Activated T-helper 1 cell treated with anti-CD3 and anti-CD28 coated beads, Interleukin-12 subunit alpha, Interleukin-12 subunit beta, Interleukin-2, Interleukin-4 antibody, amounts not matched to agents 30 ng/mL and 10 ng/mL and 1 ng/mL, durations not matched to agents 14 hours and 24 hours and 36 hours (primary cell): ENCODE results near the gene ITPA. TPM values are rescaled to one million over a fixed set of nuclear protein-coding genes. Genes with fewer than 3 reads are reported as not detected.

ENCODE experiments used
- DNase-seq: peaks from one replicate; pipeline ENCODE4 v3.0.0; 2021; ENCODE audit warnings: low spot score
- H3K27ac Mint-ChIP-seq: one replicate; pipeline ENCODE4 v1.8.0; 2021; ENCODE audit warnings: mild to moderate bottlenecking, mixed read lengths
- H3K27me3 Mint-ChIP-seq: one replicate; pipeline ENCODE4 v1.8.0; 2022; ENCODE audit warnings: mild to moderate bottlenecking, moderate library complexity, mixed read lengths; ENCODE audit not compliant: insufficient read depth
- H3K36me3 Mint-ChIP-seq: one replicate; pipeline ENCODE4 v1.8.0; 2021; ENCODE audit warnings: low read depth, mixed read lengths
- H3K4me1 Mint-ChIP-seq: one replicate; pipeline ENCODE4 v1.8.0; 2021; ENCODE audit warnings: low read depth, mixed read lengths
- H3K4me3 Mint-ChIP-seq: one replicate; pipeline ENCODE4 v1.8.0; 2021; ENCODE audit warnings: mild to moderate bottlenecking, moderate library complexity, mixed read lengths
- H3K9me3 Mint-ChIP-seq: one replicate; pipeline ENCODE4 v1.8.0; 2021; ENCODE audit warnings: mixed read lengths
- intact Hi-C: fragments of 100-400 bp; cut with micrococcal nuclease; formaldehyde crosslinking; loops from one replicate; pipeline ENCODE4 v1.15.1; 2024
- total RNA-seq: library from RNA; stranded (reverse); gene quantifications from 2 replicates; pipeline ENCODE4 v1.2.3, GENCODE V29; 2022

The ITPA gene
- total RNA-seq, 1 donor from 2014 or later: 96.0 TPM

GRCh38 chr20:3262566-3262965, 53.3 kb downstream of the ITPA start:
- no peak overlapping the region for H3K27ac Mint-ChIP-seq
- DNase-seq: no peak
- H3K36me3 Mint-ChIP-seq: no peaks in the 10 kb centered on the region
- no peak overlapping the region for H3K4me3 Mint-ChIP-seq
- intact Hi-C loops: no loop called here
- no peaks in the 10 kb centered on the region for H3K9me3 Mint-ChIP-seq
- no peaks in the 10 kb centered on the region for H3K27me3 Mint-ChIP-seq
- H3K4me1 Mint-ChIP-seq: no peaks in the 10 kb centered on the region

DNA sequence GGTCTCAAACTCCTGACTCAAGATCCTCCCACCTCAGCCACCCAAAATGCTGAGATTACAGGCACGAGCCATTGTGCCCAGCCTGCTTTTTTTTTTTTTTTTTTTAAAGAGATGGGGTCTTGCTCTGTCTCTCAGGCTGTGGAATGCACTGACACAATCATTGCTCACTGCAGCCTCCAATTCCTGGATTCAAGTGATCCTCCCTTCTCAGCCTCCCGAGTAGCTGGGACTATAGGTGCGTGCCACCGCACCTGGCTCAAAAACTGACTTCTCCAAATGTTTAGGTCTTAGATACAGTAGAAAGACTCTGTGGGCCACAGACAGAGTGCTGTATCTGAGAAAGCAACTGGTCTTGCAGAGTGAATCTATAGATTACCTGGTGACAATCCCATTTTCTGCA, 60.8 kb downstream of the ITPA start:
- Mint-ChIP-seq H3K9me3 (no peaks in the 10 kb centered on the region), H3K27ac (no peak overlapping the region), H3K36me3 (no peaks in the 10 kb centered on the region), H3K4me3 (no peak overlapping the region), H3K4me1 (no peaks in the 10 kb centered on the region), H3K27me3 (no peaks in the 10 kb centered on the region)
- intact Hi-C loops: no loop called here
- DNase-seq: no peak

GRCh38 chr20:3273371-3273770, 64.1 kb downstream of the ITPA start:
- Mint-ChIP-seq H3K9me3 (no peaks in the 10 kb centered on the region), H3K27me3 (no peaks in the 10 kb centered on the region), H3K4me3 (no peak overlapping the region), H3K36me3 (no peaks in the 10 kb centered on the region), H3K4me1 (no peaks in the 10 kb centered on the region), H3K27ac (no peak overlapping the region)
- intact Hi-C loops: no loop called here
- no peak for DNase-seq

Other genes starting within 250 kb of the ITPA start
- 2.1 and 2.3 TPM in 2 replicates for gene GNRH2, start 165.9 kb upstream of the ITPA start, total RNA-seq
- gene MRPS26, start 163.4 kb upstream of the ITPA start, total RNA-seq: 106 and 114 TPM in 2 replicates
- gene OXT, start 137.9 kb upstream of the ITPA start, total RNA-seq: not detected in 2 replicates
- not detected in 2 replicates for gene AVP, start 124.8 kb upstream of the ITPA start, total RNA-seq
- gene FASTKD5, start 49.6 kb upstream of the ITPA start, total RNA-seq: 25.4 TPM in 2 replicates
- 5.9 and 7.7 TPM in 2 replicates for gene UBOX5, start 49.6 kb upstream of the ITPA start, total RNA-seq
- gene LZTS3, start 35.9 kb upstream of the ITPA start, total RNA-seq: 0.54 and 0.78 TPM in 2 replicates
- gene DDRGK1, start 4.8 kb upstream of the ITPA start, total RNA-seq: 67.5 and 72.3 TPM in 2 replicates
- gene SLC4A11, start 29.7 kb downstream of the ITPA start, total RNA-seq: 3.2 and 3.3 TPM in 2 replicates
- 0.78 and 0.98 TPM in 2 replicates for gene DNAAF9, start 198.2 kb downstream of the ITPA start, total RNA-seq